Subcutaneous adipose tissue (tissue), 4 donors: ENCODE results near the gene FANK1. TPM values are rescaled to one million over a fixed set of nuclear protein-coding genes. Genes with fewer than 3 reads are reported as not detected.

Experiments used
- total RNA-seq, 4 donors: library from RNA; depleted of rRNA; stranded (reverse); fragments of >200 nt; gene quantifications; one replicate each; pipeline ENCODE4 v1.1.0, GENCODE V29; 2016
- TF ChIP-seq, protein P1 (sequence below): fragments of 450-650 bp; IDR thresholded peaks from one replicate; pipeline ENCODE4 v1.5.1; 2016; ENCODE audit warnings: low read depth, mild to moderate bottlenecking, control low read depth, antibody characterized with exemption, moderate library complexity

FANK1 gene
- total RNA-seq, 4 donors from 2014 or later: 0.44 to 4.6 (median 2.2) TPM

DNA sequence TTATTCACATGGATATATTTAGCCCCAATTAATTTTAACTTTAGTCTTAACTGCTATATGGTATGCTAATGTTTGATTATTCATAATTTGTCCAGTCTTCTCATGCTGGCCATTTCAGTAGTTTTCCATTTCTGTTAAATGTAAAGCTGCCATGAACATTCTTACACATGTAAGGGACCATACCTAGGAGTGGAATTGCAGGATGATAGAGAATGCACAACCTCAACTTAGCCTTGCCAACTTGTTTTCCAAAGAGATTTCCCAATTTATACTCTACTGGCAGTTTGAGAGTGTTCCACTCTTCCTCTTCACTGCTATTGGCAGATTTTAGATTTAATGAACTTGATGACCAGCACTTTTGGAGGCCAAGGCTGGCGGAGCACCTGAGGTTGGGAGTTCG, 68.2 kb downstream of the FANK1 start:
- TF ChIP-seq, protein P1, sequence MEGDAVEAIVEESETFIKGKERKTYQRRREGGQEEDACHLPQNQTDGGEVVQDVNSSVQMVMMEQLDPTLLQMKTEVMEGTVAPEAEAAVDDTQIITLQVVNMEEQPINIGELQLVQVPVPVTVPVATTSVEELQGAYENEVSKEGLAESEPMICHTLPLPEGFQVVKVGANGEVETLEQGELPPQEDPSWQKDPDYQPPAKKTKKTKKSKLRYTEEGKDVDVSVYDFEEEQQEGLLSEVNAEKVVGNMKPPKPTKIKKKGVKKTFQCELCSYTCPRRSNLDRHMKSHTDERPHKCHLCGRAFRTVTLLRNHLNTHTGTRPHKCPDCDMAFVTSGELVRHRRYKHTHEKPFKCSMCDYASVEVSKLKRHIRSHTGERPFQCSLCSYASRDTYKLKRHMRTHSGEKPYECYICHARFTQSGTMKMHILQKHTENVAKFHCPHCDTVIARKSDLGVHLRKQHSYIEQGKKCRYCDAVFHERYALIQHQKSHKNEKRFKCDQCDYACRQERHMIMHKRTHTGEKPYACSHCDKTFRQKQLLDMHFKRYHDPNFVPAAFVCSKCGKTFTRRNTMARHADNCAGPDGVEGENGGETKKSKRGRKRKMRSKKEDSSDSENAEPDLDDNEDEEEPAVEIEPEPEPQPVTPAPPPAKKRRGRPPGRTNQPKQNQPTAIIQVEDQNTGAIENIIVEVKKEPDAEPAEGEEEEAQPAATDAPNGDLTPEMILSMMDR: no peak

DNA sequence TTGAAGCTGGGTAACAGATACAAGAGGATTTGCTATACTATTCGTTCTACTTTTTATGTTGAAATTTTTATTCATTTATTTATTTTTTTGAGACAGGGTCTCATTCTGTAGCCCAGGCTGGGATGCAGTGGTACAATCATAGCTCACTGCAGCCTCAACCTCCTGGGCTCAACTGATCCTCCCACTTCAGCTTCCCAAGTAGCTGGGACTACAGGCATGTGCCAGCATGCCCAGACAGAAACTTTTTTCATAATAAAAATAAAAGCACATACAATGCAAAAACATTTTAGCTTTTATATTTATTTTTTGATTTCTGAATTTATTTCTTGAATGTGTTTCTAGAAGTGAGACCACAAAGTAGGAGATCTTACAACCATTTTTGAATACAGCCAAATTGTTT, 71.2 kb downstream of the FANK1 start:
- TF ChIP-seq, protein P1: no peak

DNA sequence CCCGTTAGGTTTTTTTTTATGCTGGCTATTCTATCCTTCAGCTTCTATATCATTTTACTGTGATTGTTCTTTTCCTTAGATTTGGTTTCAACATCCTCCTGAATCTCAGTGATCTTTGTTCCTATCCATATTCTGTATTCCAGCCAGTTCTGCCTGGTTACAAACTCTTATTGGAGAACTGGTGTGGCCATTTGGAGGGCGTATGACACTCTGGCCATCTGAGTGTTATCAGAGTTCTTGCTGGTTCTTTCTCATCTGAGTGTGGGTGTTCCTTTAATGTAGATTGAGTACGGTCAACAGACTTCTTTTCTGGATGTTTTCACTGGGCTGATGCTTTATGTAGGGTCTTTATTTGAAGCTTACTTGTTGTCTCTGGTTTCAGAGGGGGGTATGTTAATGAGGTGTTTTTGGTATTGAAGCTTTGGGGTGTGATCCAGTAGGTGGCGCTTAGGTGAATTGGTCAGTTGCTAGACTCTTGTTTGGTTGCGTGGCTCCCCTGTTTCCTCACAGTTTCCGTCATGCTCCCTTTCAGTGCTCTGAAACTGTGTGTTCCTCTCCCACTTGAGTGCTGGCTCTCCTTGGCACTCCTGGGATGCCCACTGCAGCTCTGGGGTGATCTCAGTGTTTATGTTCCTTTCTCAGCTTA, 80.7 kb downstream of the FANK1 start:
- TF ChIP-seq, protein P1: no peak

DNA sequence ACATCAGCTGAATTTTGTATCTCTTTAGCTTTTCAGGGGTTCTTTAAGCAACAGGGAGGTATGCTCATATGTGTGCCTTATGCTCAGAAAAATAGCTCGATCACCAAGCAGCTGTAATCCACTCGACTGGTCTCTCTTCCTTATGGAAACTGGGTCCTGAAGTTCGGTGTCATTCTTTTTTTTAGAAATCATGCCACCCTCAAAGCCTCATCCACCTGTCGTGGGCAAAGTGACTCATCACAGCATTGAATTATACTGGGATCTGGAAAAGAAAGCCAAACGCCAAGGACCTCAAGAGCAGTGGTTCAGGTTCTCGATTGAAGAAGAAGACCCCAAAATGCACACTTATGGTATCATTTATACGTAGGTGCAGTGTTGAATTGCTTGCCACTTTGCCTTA, 83.6 kb downstream of the FANK1 start:
- TF ChIP-seq, protein P1: no peak

DNA sequence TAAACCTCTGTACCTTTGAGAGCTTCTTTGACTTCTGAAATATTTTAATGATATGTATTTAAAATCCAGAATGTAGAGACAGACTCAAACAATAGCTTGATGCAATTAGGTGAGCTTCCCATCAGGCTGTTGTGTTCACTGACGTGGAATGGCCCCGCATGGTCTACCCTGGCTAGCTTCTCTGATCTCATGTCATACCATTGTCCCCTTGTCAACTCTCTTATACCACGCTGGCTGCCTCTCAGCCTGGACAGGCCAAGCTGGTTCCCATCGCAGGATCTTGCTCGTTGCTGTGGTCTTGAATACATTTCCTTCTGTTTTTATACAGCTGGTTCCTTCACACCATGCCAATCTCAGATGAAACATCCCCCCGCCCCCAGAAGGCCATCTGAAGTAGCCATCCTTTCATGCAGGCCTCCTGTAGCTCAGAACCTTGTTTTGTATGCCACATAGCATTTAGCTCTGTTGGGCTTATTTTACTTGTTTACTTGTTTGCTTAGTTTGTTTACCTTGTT, 84.2 kb downstream of the FANK1 start:
- TF ChIP-seq, protein P1: no peak

DNA sequence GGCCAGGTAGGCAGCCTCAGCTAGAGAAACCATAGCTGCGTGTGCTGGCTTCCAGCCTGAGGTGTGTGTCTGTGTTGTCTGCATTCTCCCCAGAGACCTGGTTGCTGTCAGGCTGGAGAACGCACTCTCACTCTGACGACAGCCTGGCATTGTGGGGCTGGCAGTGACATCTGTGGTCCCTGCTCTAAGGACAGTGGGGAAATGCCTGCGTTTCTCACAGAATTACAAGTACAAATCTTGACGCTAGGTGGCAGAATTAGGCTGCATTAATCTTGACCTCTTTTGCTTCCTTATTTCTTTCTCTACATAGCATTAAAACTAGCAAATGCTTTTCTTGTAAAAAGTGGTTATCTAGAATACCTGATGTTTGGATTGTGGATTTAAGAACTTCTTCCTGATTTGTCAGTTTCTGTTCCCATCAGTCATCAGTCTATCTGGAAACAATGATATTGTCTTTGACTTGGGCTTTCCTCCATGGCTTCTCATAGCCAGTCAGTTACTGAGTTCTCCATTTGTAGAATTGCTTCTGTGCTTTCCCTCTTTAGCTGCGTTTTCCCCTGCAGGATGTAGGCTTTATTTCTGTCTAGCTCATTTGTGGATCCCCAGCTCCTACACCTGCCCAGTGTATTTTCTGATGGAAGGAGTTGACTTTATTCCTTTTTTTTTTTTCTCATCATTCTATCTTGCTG, 86.0 kb downstream of the FANK1 start:
- TF ChIP-seq, protein P1: no peak

DNA sequence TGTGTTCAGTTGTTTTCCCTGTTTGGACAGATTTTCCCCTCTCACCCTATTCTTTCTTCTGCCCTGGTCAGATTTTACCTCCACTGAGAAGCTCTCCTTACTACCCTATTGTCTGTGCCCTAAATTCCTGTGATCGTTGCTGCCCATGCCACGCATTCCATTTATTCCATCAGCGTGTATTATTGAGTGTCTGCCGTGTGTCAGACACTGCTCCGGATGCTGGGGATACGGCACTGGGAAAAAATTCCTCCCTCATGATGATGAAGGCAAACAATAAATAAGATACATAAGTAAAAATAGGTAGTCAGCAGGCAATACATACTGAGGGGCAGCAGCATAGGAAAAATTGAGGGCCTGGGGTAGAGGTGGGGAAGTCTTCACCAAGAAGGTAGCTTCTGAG, 86.8 kb downstream of the FANK1 start:
- TF ChIP-seq, protein P1: no peak
